Panc1 (cell line): ENCODE data around the gene BCKDHA.

Source experiments
- POLR2AphosphoS5 ChIP-seq: IDR thresholded peaks from 2 replicates; pipeline ENCODE4 v1.6.1; 2012; ENCODE audit warnings: mild to moderate bottlenecking, low read depth, low read length, moderate library complexity
- REST ChIP-seq, 2 experiments: IDR thresholded peaks; 2 replicates each; pipeline ENCODE4 v1.6.1; 2011 to 2012; ENCODE audit warnings: low read depth in 2 of 2, control low read depth in 1 of 2, low read length in 1 of 2, mild to moderate bottlenecking in 1 of 2, moderate library complexity in 1 of 2; ENCODE audit not compliant: insufficient read depth in 1 of 2
- SIN3A ChIP-seq: IDR thresholded peaks from 2 replicates; pipeline ENCODE4 v1.6.1; 2012; ENCODE audit warnings: low read depth, mild to moderate bottlenecking, low read length, moderate library complexity, borderline replicate concordance; ENCODE audit not compliant: insufficient read depth
- TCF7L2 ChIP-seq: IDR thresholded peaks from 2 replicates; pipeline ENCODE4 v1.6.1; 2011; ENCODE audit warnings: mild to moderate bottlenecking, low read depth, low read length, inconsistent platforms
- TF ChIP-seq, protein P1 (sequence below): fragments of 450-650 bp; IDR thresholded peaks from 2 replicates; pipeline ENCODE4 v1.5.1; 2017; ENCODE audit warnings: mild to moderate bottlenecking

GRCh38 chr19:41373993-41374392, 23.6 kb upstream of the BCKDHA start:
- TF ChIP-seq, protein P1, sequence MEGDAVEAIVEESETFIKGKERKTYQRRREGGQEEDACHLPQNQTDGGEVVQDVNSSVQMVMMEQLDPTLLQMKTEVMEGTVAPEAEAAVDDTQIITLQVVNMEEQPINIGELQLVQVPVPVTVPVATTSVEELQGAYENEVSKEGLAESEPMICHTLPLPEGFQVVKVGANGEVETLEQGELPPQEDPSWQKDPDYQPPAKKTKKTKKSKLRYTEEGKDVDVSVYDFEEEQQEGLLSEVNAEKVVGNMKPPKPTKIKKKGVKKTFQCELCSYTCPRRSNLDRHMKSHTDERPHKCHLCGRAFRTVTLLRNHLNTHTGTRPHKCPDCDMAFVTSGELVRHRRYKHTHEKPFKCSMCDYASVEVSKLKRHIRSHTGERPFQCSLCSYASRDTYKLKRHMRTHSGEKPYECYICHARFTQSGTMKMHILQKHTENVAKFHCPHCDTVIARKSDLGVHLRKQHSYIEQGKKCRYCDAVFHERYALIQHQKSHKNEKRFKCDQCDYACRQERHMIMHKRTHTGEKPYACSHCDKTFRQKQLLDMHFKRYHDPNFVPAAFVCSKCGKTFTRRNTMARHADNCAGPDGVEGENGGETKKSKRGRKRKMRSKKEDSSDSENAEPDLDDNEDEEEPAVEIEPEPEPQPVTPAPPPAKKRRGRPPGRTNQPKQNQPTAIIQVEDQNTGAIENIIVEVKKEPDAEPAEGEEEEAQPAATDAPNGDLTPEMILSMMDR = no peak
- TF ChIP-seq REST (IDR thresholded peaks at IDR 0.05; ENCODE audit: insufficient read depth in 1 of 2, low read depth in 2 of 2, low read length in 1 of 2) = no peak
- TF ChIP-seq POLR2AphosphoS5 = no peak
- no peak for TF ChIP-seq TCF7L2
- no peak for TF ChIP-seq SIN3A
